Measurements from ENCODE around the gene CD164. TPM values are rescaled to one million over a fixed set of nuclear protein-coding genes. Genes with fewer than 3 reads are reported as not detected.

CD164 gene
- total and polyA plus RNA-seq, 2 of the 13 experiments (the other 11 are each of a cell fraction or from before 2014, with no cell fraction given), result 222 to 293 TPM

DNA sequence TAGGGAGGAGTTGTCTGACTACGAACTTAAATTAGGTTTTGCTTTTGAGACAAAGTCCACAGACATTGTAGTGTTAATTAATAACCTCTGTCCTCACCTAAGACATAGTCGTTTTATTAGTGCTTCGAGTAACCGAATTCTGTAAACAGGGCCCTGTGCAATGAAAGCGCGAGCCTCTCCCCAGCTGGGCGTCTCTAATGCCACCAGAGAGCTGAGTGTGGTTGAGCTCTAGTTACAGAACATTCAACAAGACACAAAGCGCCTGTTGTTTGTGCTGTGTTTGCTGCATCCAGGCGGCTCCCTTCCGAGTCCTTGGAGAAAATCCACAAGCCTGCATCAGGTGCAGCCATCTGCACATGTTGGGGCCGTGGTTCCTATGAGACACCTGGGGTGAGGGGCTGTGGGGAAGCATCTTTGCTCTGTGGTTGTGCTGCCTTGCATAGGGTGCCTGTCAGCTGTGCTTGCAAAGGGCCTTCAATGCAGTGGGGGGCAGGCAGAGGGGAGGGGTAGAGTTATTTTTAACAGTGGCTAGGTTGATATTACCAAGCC is 63.9 kb downstream of the CD164 start (continued):
- 0 out of 2 replicates have a peak, but pooled peaks have one; percentile 13 for TF ChIP-seq FOXP1 (IDR thresholded peaks at IDR 0.05)
- peak; percentile 71; the same call in 1 of the 2 replicates for TF ChIP-seq FOXP1 (CRISPR knock-in tag; IDR thresholded peaks at IDR 0.05)
- TF ChIP-seq SAP130 (CRISPR knock-in tag; IDR thresholded peaks at IDR 0.05; ENCODE audit: low read depth), result peak; percentile 52
- TF ChIP-seq, protein P1, sequence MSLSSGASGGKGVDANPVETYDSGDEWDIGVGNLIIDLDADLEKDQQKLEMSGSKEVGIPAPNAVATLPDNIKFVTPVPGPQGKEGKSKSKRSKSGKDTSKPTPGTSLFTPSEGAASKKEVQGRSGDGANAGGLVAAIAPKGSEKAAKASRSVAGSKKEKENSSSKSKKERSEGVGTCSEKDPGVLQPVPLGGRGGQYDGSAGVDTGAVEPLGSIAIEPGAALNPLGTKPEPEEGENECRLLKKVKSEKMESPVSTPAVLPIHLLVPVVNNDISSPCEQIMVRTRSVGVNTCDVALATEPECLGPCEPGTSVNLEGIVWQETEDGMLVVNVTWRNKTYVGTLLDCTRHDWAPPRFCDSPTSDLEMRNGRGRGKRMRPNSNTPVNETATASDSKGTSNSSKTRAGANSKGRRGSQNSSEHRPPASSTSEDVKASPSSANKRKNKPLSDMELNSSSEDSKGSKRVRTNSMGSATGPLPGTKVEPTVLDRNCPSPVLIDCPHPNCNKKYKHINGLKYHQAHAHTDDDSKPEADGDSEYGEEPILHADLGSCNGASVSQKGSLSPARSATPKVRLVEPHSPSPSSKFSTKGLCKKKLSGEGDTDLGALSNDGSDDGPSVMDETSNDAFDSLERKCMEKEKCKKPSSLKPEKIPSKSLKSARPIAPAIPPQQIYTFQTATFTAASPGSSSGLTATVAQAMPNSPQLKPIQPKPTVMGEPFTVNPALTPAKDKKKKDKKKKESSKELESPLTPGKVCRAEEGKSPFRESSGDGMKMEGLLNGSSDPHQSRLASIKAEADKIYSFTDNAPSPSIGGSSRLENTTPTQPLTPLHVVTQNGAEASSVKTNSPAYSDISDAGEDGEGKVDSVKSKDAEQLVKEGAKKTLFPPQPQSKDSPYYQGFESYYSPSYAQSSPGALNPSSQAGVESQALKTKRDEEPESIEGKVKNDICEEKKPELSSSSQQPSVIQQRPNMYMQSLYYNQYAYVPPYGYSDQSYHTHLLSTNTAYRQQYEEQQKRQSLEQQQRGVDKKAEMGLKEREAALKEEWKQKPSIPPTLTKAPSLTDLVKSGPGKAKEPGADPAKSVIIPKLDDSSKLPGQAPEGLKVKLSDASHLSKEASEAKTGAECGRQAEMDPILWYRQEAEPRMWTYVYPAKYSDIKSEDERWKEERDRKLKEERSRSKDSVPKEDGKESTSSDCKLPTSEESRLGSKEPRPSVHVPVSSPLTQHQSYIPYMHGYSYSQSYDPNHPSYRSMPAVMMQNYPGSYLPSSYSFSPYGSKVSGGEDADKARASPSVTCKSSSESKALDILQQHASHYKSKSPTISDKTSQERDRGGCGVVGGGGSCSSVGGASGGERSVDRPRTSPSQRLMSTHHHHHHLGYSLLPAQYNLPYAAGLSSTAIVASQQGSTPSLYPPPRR (CRISPR knock-in tag; IDR thresholded peaks at IDR 0.05; ENCODE audit: borderline replicate concordance), result peak; percentile 29; the same call in 1 of the 2 replicates
- 0 out of 2 replicates have a peak, but pooled peaks have one; percentile 73 for TF ChIP-seq MIXL1 (CRISPR knock-in tag; IDR thresholded peaks at IDR 0.05)
- TF ChIP-seq, protein P2, sequence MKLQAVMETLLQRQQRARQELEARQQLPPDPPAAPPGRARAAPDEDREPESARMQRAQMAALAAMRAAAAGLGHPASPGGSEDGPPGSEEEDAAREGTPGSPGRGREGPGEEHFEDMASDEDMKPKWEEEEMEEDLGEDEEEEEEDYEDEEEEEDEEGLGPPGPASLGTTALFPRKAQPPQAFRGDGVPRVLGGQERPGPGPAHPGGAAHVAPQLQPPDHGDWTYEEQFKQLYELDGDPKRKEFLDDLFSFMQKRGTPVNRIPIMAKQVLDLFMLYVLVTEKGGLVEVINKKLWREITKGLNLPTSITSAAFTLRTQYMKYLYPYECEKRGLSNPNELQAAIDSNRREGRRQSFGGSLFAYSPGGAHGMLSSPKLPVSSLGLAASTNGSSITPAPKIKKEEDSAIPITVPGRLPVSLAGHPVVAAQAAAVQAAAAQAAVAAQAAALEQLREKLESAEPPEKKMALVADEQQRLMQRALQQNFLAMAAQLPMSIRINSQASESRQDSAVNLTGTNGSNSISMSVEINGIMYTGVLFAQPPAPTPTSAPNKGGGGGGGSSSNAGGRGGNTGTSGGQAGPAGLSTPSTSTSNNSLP (IDR thresholded peaks at IDR 0.05; ENCODE audit: low read depth, low read length), result peak; percentile 46; the same call in 1 of the 2 replicates
- peak; percentile 93 for TF ChIP-seq TBX2 (CRISPR knock-in tag; IDR thresholded peaks at IDR 0.05; ENCODE audit: borderline replicate concordance)
- peak; percentile 26; the same call in 1 of the 2 replicates for TF ChIP-seq ZNF292 (CRISPR knock-in tag; IDR thresholded peaks at IDR 0.05; ENCODE audit: borderline replicate concordance, low read depth)
- TF ChIP-seq ZNF264 (CRISPR knock-in tag; IDR thresholded peaks at IDR 0.05), result peak; percentile 16; the same call in 1 of the 2 replicates
- TF ChIP-seq SOX6 (IDR thresholded peaks at IDR 0.05), result no peak
- TF ChIP-seq SOX6 (CRISPR knock-in tag; IDR thresholded peaks at IDR 0.05), result peak; percentile 74
- TF ChIP-seq, protein P3, sequence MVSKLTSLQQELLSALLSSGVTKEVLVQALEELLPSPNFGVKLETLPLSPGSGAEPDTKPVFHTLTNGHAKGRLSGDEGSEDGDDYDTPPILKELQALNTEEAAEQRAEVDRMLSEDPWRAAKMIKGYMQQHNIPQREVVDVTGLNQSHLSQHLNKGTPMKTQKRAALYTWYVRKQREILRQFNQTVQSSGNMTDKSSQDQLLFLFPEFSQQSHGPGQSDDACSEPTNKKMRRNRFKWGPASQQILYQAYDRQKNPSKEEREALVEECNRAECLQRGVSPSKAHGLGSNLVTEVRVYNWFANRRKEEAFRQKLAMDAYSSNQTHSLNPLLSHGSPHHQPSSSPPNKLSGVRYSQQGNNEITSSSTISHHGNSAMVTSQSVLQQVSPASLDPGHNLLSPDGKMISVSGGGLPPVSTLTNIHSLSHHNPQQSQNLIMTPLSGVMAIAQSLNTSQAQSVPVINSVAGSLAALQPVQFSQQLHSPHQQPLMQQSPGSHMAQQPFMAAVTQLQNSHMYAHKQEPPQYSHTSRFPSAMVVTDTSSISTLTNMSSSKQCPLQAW (CRISPR knock-in tag; IDR thresholded peaks at IDR 0.05), result 0 out of 2 replicates have a peak, but pooled peaks have one; percentile 17
- 0 out of 2 replicates have a peak, but pooled peaks have one; percentile 11 for TF ChIP-seq HMG20A (CRISPR knock-in tag; IDR thresholded peaks at IDR 0.05; ENCODE audit: borderline replicate concordance)
- TF ChIP-seq YEATS4 (CRISPR knock-in tag; IDR thresholded peaks at IDR 0.05; ENCODE audit: borderline replicate concordance), result 0 out of 2 replicates have a peak, but pooled peaks have one; percentile 40
- TF ChIP-seq KAT8 (CRISPR knock-in tag; IDR thresholded peaks at IDR 0.05), result peak; percentile 21; the same call in 1 of the 2 replicates
- TF ChIP-seq, protein P4, sequence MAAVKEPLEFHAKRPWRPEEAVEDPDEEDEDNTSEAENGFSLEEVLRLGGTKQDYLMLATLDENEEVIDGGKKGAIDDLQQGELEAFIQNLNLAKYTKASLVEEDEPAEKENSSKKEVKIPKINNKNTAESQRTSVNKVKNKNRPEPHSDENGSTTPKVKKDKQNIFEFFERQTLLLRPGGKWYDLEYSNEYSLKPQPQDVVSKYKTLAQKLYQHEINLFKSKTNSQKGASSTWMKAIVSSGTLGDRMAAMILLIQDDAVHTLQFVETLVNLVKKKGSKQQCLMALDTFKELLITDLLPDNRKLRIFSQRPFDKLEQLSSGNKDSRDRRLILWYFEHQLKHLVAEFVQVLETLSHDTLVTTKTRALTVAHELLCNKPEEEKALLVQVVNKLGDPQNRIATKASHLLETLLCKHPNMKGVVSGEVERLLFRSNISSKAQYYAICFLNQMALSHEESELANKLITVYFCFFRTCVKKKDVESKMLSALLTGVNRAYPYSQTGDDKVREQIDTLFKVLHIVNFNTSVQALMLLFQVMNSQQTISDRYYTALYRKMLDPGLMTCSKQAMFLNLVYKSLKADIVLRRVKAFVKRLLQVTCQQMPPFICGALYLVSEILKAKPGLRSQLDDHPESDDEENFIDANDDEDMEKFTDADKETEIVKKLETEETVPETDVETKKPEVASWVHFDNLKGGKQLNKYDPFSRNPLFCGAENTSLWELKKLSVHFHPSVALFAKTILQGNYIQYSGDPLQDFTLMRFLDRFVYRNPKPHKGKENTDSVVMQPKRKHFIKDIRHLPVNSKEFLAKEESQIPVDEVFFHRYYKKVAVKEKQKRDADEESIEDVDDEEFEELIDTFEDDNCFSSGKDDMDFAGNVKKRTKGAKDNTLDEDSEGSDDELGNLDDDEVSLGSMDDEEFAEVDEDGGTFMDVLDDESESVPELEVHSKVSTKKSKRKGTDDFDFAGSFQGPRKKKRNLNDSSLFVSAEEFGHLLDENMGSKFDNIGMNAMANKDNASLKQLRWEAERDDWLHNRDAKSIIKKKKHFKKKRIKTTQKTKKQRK (IDR thresholded peaks at IDR 0.05; ENCODE audit: low read length), result no peak
- no peak for TF ChIP-seq KDM3A (CRISPR knock-in tag; IDR thresholded peaks at IDR 0.05; ENCODE audit: low read depth)

Measured in HepG2 (cell line).